ENCODE results near the gene HLA-DQA1. TPM values are rescaled to one million over a fixed set of nuclear protein-coding genes. Genes with fewer than 3 reads are reported as not detected.

HLA-DQA1 gene
- total and polyA plus RNA-seq, 4 donors: 2.1 to 19.9 (median 9.3) TPM

DNA sequence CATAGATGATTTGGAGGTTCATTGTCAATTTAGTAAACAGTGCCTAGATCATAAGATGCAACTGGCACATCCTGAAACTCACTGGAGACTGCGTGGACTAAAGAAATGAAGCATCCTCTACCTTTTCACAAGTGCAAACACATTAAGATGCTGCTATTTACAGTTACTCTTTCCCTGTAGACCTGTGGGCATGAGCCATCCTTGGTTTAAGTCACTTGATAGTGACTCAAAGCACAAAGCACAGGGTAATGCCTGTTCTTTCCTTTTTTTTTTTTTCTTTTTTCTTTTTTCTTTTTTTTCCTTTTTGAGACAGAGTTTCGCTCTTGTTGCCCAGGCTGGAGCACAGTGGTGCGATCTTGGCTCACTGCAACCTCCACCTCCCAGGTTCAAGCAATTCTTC lies 10.0 kb upstream of the HLA-DQA1 start:
- Histone ChIP-seq H3K27ac (ENCODE audit: low read depth in 1 of 2, low read length in 2 of 2) (no peak overlapping the region), H3K27me3 (ENCODE audit: control insufficient read depth in 4 of 4, insufficient read depth in 4 of 4, low read length in 3 of 4) (no peaks in the 10 kb centered on the region), H3K36me3 (ENCODE audit: control insufficient read depth in 4 of 4, insufficient read depth in 3 of 4, low read depth in 1 of 4, low read length in 3 of 4) (no peaks in the 10 kb centered on the region), H3K4me1 (ENCODE audit: control insufficient read depth in 4 of 4, insufficient read depth in 4 of 4, low read length in 3 of 4) (no peaks in the 10 kb centered on the region), H3K9me3 (ENCODE audit: control insufficient read depth in 4 of 4, low read length in 3 of 4) (no peaks in the 10 kb centered on the region), H3K9ac (ENCODE audit: low read depth in 1 of 2, low read length in 2 of 2) (no peak overlapping the region), H3K4me3 (ENCODE audit: low read depth in 1 of 3, low read length in 3 of 3) (no peak overlapping the region)
- TF ChIP-seq RAD21 (IDR thresholded peaks at IDR 0.05): no peak
- no peak for TF ChIP-seq REST (IDR thresholded peaks at IDR 0.05)
- TF ChIP-seq JUND (IDR thresholded peaks at IDR 0.05): no peak
- no peak for TF ChIP-seq YY1 (IDR thresholded peaks at IDR 0.05)
- TF ChIP-seq, protein P1, sequence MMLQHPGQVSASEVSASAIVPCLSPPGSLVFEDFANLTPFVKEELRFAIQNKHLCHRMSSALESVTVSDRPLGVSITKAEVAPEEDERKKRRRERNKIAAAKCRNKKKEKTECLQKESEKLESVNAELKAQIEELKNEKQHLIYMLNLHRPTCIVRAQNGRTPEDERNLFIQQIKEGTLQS (IDR thresholded peaks at IDR 0.05): no peak
- TF ChIP-seq RXRA (IDR thresholded peaks at IDR 0.05): no peak
- TF ChIP-seq HNF4A (conservative IDR thresholded peaks at IDR 0.05): no peak
- no peak for TF ChIP-seq HNF4G (IDR thresholded peaks at IDR 0.05)
- no peak for DNase-seq (ENCODE audit: low spot score)
- WGBS: 0% methylated on average over 1 of the region's 3 CpGs

GRCh38 chr6:32627831-32628230 lies 9.4 kb upstream of the HLA-DQA1 start:
- 27% methylated on average over 3 of the region's 3 CpGs for WGBS
- no peak for DNase-seq (ENCODE audit: low spot score)
- Histone ChIP-seq H3K9me3 (ENCODE audit: control insufficient read depth in 4 of 4, low read length in 3 of 4) (no peaks in the 10 kb centered on the region), H3K4me3 (ENCODE audit: low read depth in 1 of 3, low read length in 3 of 3) (no peak overlapping the region), H3K36me3 (ENCODE audit: control insufficient read depth in 4 of 4, insufficient read depth in 3 of 4, low read depth in 1 of 4, low read length in 3 of 4) (no peaks in the 10 kb centered on the region), H3K9ac (ENCODE audit: low read depth in 1 of 2, low read length in 2 of 2) (no peak overlapping the region), H3K4me1 (ENCODE audit: control insufficient read depth in 4 of 4, insufficient read depth in 4 of 4, low read length in 3 of 4) (no peaks in the 10 kb centered on the region), H3K27ac (ENCODE audit: low read depth in 1 of 2, low read length in 2 of 2) (peak overlapping the region in 1 of 2 donors; percentile 8), H3K27me3 (ENCODE audit: control insufficient read depth in 4 of 4, insufficient read depth in 4 of 4, low read length in 3 of 4) (no peaks in the 10 kb centered on the region)
- TF ChIP-seq, protein P1 (IDR thresholded peaks at IDR 0.05): no peak
- no peak for TF ChIP-seq RXRA (IDR thresholded peaks at IDR 0.05)
- TF ChIP-seq NR2F2 (IDR thresholded peaks at IDR 0.05): no peak
- TF ChIP-seq, protein P2, sequence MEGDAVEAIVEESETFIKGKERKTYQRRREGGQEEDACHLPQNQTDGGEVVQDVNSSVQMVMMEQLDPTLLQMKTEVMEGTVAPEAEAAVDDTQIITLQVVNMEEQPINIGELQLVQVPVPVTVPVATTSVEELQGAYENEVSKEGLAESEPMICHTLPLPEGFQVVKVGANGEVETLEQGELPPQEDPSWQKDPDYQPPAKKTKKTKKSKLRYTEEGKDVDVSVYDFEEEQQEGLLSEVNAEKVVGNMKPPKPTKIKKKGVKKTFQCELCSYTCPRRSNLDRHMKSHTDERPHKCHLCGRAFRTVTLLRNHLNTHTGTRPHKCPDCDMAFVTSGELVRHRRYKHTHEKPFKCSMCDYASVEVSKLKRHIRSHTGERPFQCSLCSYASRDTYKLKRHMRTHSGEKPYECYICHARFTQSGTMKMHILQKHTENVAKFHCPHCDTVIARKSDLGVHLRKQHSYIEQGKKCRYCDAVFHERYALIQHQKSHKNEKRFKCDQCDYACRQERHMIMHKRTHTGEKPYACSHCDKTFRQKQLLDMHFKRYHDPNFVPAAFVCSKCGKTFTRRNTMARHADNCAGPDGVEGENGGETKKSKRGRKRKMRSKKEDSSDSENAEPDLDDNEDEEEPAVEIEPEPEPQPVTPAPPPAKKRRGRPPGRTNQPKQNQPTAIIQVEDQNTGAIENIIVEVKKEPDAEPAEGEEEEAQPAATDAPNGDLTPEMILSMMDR (IDR thresholded peaks at IDR 0.05; ENCODE audit: low read depth, low read length, missing input control): no peak
- TF ChIP-seq YY1 (IDR thresholded peaks at IDR 0.05): no peak
- no peak for TF ChIP-seq RAD21 (IDR thresholded peaks at IDR 0.05)
- no peak for TF ChIP-seq GABPA (IDR thresholded peaks at IDR 0.05 in 1 of 2, conservative IDR thresholded peaks at IDR 0.05 in 1 of 2)
- TF ChIP-seq SP1 (IDR thresholded peaks at IDR 0.05): no peak
- TF ChIP-seq EGR1 (IDR thresholded peaks at IDR 0.05; ENCODE audit: low read depth in 2 of 2): no peak
- no peak for TF ChIP-seq FOXA1 (IDR thresholded peaks at IDR 0.05)
- TF ChIP-seq MAX (IDR thresholded peaks at IDR 0.05): no peak
- TF ChIP-seq, protein P3, sequence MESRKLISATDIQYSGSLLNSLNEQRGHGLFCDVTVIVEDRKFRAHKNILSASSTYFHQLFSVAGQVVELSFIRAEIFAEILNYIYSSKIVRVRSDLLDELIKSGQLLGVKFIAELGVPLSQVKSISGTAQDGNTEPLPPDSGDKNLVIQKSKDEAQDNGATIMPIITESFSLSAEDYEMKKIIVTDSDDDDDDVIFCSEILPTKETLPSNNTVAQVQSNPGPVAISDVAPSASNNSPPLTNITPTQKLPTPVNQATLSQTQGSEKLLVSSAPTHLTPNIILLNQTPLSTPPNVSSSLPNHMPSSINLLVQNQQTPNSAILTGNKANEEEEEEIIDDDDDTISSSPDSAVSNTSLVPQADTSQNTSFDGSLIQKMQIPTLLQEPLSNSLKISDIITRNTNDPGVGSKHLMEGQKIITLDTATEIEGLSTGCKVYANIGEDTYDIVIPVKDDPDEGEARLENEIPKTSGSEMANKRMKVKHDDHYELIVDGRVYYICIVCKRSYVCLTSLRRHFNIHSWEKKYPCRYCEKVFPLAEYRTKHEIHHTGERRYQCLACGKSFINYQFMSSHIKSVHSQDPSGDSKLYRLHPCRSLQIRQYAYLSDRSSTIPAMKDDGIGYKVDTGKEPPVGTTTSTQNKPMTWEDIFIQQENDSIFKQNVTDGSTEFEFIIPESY (IDR thresholded peaks at IDR 0.05): no peak
- no peak for TF ChIP-seq HNF4A (conservative IDR thresholded peaks at IDR 0.05)
- TF ChIP-seq FOXA2 (IDR thresholded peaks at IDR 0.05): no peak
- TF ChIP-seq HNF4G (IDR thresholded peaks at IDR 0.05): no peak
- no peak for TF ChIP-seq JUND (IDR thresholded peaks at IDR 0.05)
- no peak for TF ChIP-seq TAF1 (conservative IDR thresholded peaks at IDR 0.05)
- no peak for TF ChIP-seq REST (IDR thresholded peaks at IDR 0.05)

All from liver (tissue), 9 donors.